NCI-H748 treated with DMSO at 0.1 percent for 48 hours (cell line): Measurements from ENCODE around the gene SCNN1A.

Experiments used
- DNase-seq: peaks from one replicate; lab custom pipeline; 2025; lab: John Stamatoyannopoulos, UW

Gene SCNN1A

GRCh38 chr12:6368906-6369525, 6.3 kb downstream of the SCNN1A start:
- DNase-seq, result no peak

GRCh38 chr12:6367969-6368892, 7.1 kb downstream of the SCNN1A start:
- DNase-seq, result no peak

DNA sequence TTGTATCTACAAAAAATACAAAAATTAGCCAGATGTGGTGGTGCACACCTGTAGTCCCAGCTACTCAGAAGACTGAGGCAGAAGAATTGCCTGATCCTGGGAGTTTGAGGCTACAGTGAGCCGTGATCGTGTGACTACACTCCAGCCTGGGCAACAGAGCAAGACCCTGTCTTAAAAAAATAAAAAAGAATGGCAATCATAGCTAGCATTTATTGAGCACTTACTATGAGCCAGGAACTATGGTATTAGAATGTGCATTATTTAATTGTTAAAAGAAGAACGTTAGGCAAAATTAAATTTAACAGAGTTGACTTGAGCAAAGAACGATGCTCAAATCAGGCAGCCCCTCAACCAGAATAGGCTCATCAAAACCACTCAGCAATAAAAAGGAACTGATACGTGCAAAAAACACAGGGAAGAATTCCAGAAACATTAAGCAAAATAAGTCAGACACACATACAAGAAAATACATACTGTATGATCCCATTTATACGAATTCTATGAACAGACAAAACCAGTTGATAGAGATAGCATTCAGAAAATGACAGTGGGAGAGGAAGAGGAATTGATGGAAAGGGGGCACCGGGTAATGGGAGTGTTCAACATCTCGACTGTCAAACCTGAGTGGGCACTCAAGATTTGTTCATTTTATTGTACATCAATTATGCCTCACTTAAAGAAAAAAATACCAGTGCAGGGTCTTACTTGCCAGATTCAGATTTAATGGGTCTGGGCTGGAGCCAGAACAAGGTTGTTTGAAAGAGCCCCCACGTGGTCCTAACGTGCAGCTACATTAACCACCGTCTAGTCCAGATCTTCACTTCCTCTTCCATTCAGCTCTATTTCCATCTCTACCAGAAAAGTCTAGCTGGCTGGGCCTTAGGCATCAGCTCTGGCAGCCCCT, 8.0 kb downstream of the SCNN1A start:
- no peak for DNase-seq

DNA sequence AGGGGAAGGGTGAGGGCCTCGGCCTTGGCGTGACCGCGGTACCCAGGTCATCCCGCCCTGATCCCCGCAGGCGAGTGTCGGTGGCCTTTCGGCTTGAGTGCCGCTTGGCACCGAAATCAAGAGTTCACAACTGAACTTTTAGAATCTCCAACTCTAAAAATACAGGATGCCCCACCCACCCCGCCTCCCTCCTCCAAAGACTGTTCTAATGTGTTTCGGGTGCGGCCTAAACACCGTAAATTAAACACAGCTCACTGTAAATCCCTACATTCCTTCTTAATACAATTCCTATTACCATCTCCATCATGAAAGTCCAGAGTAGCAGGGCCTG, 11.4 kb downstream of the SCNN1A start:
- no peak for DNase-seq

- no peak for DNase-seq
These were observed 11.9 kb downstream of the SCNN1A start for GRCh38 chr12:6363330-6364043.

- no peak for DNase-seq
These were observed 12.4 kb downstream of the SCNN1A start for GRCh38 chr12:6363010-6363329.

GRCh38 chr12:6362403-6362802, 13.0 kb downstream of the SCNN1A start:
- no peak for DNase-seq

DNA sequence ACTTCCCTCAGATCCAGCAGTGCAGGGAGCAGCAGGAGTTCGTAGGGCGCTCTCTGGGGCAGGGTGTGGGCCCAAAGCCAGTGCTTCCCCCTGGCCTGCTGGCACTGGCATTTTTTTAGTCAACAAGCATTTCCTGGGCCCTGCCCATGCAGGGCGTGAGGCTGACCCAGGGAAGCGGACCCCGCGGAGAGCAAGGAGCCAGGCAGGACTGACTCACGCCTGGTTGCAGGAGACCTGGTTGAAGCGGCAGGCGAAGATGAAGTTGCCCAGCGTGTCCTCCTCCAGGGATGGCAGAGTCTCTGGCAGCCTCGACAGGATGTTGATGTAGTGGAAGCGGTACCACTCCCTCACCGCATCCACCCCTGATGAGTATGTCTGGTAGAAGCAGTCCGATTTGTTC, 13.5 kb downstream of the SCNN1A start:
- DNase-seq, result no peak

- no peak for DNase-seq
These were observed 14.5 kb downstream of the SCNN1A start for GRCh38 chr12:6360578-6361490.

- no peak for DNase-seq
These were observed 15.2 kb downstream of the SCNN1A start for GRCh38 chr12:6360080-6360571.

DNA sequence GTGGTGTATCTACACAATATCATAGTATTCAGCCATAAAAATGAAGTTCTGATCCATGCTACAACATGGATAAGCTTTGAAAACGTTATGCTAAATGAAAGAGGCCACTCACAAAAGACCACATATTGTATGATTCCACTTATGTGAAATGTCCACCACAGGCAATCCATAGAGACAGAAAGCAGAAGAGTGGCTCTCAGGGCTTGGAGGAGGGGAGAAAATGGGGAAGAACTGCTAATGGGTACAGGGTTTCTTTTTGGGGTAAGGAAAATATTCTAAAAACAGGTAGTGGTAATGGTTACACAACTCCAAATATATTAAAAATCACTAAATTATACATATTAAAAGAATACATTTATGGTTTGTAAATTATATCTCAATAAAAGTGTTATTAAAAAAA, 16.5 kb downstream of the SCNN1A start:
- no peak for DNase-seq

GRCh38 chr12:6356374-6356820, 19.0 kb downstream of the SCNN1A start:
- DNase-seq, result no peak

GRCh38 chr12:6355491-6356373, 19.6 kb downstream of the SCNN1A start:
- DNase-seq, result no peak

DNA sequence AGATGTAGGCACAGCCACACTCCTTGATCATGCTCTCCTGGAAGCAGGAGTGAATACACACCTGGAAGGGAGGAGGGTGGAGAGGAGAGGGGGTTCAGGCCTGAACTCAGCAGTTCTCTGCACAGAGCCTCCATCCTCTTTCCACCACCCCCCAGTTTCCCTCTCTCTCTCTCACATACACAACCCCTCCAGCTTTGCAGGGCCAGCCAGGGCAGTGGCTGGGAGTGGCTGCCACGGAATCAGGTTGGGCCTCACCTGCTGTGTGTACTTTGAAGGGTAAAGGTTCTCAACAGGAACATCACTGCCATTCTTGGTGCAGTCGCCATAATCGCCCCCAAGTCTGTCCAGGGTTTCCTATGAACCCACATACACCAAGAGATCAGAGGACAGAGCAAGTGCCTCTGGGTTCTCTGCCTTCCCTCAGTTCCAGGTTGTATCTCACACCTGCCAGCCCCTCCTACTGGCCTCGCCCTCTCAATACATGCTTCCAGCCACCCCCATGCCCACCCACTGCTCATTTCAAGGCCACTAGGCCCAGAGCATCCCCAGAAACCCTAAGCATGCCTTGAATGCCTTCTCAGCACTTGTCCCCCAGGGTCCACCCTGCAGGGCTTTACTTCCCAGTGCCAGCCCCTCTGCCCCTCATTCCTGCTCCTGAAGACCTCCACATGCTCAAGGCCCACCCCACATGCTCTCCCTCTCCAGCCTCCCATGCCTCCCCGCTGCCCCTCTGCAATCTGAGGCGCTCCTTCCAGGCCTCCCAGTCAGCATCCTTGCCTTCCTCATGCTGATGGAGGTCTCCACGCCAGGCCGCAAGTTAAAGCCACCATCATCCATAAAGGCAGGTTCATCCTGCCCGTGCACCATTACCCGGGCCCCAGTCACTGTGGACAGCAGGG, 20.6 kb downstream of the SCNN1A start:
- no peak for DNase-seq

DNA sequence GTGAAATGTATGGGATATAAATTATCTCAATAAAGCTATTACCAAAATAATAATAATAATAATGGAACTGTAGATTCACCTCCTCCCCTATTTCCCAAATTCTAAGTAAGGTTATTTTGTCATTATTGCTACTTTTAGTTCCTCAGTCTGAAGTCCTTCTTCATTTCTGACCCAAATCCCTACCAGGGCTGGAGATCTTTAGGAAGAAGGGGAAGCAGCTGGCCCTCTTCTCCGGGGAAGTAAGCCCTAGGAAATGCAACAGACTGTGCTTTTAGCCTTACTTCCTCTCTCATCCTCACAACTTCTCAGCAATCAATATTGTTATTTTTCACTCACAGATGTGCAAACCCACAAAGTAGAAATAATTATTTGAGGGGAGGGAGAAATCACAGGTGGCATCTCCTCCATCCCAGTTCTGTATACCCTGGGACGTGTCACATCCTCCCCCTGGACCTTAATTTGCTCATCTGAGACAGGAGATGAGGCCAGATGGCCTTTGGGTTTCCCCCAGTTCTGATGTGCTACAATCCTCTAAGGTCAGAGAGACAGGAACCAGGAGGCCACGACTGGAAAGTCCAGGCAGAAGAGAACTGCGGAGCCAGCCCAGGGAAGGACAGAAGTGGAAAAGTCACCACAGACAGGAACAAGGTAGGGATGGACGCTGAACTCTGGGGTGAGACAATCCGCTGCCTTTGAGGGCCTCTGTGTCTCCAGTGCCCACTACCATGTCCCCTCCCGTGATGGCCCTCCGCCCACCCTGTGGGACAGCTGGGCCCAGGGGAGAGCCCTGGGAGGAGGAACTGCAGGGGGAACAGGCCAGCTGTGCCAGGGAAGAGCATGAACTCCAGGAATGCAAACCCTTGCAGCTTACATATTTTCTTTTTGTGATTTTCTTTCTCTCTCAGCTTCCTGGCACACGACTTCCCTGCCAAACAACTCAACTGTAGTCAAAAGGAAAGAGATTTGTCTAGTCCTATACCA, 22.9 kb downstream of the SCNN1A start:
- no peak for DNase-seq

DNA sequence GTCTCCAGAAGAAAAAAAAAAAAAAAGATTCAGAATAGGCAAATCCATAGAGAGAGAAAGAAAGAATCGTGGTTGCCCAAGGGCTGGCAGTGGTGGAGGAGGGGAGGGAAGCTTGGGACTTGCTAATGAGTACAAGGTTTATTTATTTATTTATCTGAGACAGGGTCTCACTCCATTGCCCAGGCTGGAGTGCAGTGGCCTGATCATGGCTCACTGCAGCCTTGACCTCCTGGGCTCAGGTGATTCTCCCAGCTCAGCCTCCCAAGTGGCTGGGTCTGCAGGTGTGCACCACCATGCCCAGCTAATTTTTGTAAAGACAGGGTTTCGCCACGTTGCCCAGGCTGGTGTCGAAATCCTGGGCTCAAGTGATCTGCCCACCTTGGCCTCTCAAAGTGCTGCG, 23.7 kb downstream of the SCNN1A start:
- DNase-seq, result no peak
